ENCODE results near the gene SMPD1.

The SMPD1 gene

GRCh38 chr11:6413791-6414201 is 23.5 kb downstream of the SMPD1 start:
- in situ Hi-C loops (cut with MboI; ENCODE audit: low sequenced_read_pairs), result no loop called here

- in situ Hi-C loops (cut with MboI; ENCODE audit: low sequenced_read_pairs), result no loop called here
These were observed 24.6 kb downstream of the SMPD1 start for GRCh38 chr11:6414874-6415328.

GRCh38 chr11:6415797-6416196 is 25.5 kb downstream of the SMPD1 start:
- in situ Hi-C loops (cut with MboI; ENCODE audit: low sequenced_read_pairs), result no loop called here

GRCh38 chr11:6417907-6418556 is 27.8 kb downstream of the SMPD1 start:
- in situ Hi-C loops (cut with MboI; ENCODE audit: low sequenced_read_pairs), result no loop called here

- in situ Hi-C loops (cut with MboI; ENCODE audit: low sequenced_read_pairs), result no loop called here
These were observed 28.3 kb downstream of the SMPD1 start for GRCh38 chr11:6418557-6419008.

GRCh38 chr11:6419009-6419631 is 28.8 kb downstream of the SMPD1 start, which contains the start of gene APBB1:
Gene APBB1, minus strand, starts transcription at chr11:6419094. Its CDS starts 7,747 bp downstream, at chr11:6411347.
- in situ Hi-C loops (cut with MboI; ENCODE audit: low sequenced_read_pairs), result no loop called here

GRCh38 chr11:6420677-6421076 is 30.4 kb downstream of the SMPD1 start:
- in situ Hi-C loops (cut with MboI; ENCODE audit: low sequenced_read_pairs), result no loop called here

- in situ Hi-C loops (cut with MboI; ENCODE audit: low sequenced_read_pairs), result no loop called here
These were observed 37.2 kb downstream of the SMPD1 start for GRCh38 chr11:6427516-6427915.

GRCh38 chr11:6431861-6432260 is 41.6 kb downstream of the SMPD1 start:
- in situ Hi-C loops (cut with MboI; ENCODE audit: low sequenced_read_pairs), result no loop called here

GRCh38 chr11:6433998-6434660 is 43.9 kb downstream of the SMPD1 start:
- in situ Hi-C loops (cut with MboI; ENCODE audit: low sequenced_read_pairs), result no loop called here

- in situ Hi-C loops (cut with MboI; ENCODE audit: low sequenced_read_pairs), result no loop called here
These were observed 47.1 kb downstream of the SMPD1 start for GRCh38 chr11:6437423-6437822.

- in situ Hi-C loops (cut with MboI; ENCODE audit: low sequenced_read_pairs), result no loop called here
These were observed 47.7 kb downstream of the SMPD1 start for GRCh38 chr11:6437993-6438392.

- in situ Hi-C loops (cut with MboI; ENCODE audit: low sequenced_read_pairs), result no loop called here
These were observed 48.8 kb downstream of the SMPD1 start for GRCh38 chr11:6438979-6439571.

- in situ Hi-C loops (cut with MboI; ENCODE audit: low sequenced_read_pairs), result no loop called here
These were observed 50.7 kb downstream of the SMPD1 start, which contains the start of gene HPX for GRCh38 chr11:6440906-6441358. Gene HPX, minus strand, starts transcription at chr11:6440987. Its CDS starts 24 bp downstream, at chr11:6440963.

GRCh38 chr11:6442441-6442840 is 52.2 kb downstream of the SMPD1 start:
- in situ Hi-C loops (cut with MboI; ENCODE audit: low sequenced_read_pairs), result no loop called here

GRCh38 chr11:6443269-6444003 is 53.2 kb downstream of the SMPD1 start:
- in situ Hi-C loops (cut with MboI; ENCODE audit: low sequenced_read_pairs), result no loop called here

Data from HL-60/S4 treated with retinoic acid at 250 ng/mL for 4 days and 3 days (cell line).